C4-2B (cell line): ENCODE measurements around the gene CNTNAP5.

Experiments
- H3K27ac ChIP-seq: fragments of 450-650 bp; 2 replicates; pipeline ENCODE4 v1.5.1; 2017
- ZFX ChIP-seq: fragments of 450-650 bp; IDR thresholded peaks from 2 replicates; pipeline ENCODE4 v1.6.1; 2017
- TF ChIP-seq, protein P1 (sequence below): fragments of 450-650 bp; conservative IDR thresholded peaks from 2 replicates; pipeline ENCODE4 v1.5.1; 2017; ENCODE audit warnings: mild to moderate bottlenecking

Gene CNTNAP5

DNA sequence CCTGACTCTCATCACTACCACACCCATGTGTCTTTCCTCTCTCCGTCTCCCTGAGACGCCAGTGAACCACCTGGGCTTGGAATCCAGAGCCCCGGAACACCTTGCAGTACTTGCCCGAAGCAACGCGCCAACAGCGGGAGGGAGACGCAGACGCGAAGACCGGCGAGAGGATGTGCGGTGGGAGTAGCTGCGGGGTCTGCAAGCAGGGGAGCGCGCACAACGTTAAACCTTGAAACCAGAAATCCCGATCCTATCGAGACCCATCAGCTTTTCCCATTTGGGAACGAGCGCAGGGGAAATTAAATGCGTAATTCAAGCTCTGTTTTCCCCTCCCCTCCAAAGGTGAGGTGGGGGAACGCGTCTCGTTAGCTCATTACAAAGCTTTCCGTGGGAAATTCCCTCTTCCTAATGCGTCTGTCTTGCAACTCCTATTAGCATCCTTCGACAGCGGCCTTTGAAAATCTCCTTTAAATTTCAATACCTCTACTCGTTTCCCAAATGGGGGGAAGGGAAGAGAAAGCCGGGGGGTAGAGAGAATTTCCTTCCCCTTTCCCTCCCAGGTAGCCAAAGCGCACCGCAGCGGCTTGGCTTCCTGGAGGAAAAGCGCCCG lies 421 bp upstream of the CNTNAP5 start:
- no peak overlapping the region for H3K27ac ChIP-seq
- TF ChIP-seq, protein P1, sequence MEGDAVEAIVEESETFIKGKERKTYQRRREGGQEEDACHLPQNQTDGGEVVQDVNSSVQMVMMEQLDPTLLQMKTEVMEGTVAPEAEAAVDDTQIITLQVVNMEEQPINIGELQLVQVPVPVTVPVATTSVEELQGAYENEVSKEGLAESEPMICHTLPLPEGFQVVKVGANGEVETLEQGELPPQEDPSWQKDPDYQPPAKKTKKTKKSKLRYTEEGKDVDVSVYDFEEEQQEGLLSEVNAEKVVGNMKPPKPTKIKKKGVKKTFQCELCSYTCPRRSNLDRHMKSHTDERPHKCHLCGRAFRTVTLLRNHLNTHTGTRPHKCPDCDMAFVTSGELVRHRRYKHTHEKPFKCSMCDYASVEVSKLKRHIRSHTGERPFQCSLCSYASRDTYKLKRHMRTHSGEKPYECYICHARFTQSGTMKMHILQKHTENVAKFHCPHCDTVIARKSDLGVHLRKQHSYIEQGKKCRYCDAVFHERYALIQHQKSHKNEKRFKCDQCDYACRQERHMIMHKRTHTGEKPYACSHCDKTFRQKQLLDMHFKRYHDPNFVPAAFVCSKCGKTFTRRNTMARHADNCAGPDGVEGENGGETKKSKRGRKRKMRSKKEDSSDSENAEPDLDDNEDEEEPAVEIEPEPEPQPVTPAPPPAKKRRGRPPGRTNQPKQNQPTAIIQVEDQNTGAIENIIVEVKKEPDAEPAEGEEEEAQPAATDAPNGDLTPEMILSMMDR, result no peak
- no peak for TF ChIP-seq ZFX

DNA sequence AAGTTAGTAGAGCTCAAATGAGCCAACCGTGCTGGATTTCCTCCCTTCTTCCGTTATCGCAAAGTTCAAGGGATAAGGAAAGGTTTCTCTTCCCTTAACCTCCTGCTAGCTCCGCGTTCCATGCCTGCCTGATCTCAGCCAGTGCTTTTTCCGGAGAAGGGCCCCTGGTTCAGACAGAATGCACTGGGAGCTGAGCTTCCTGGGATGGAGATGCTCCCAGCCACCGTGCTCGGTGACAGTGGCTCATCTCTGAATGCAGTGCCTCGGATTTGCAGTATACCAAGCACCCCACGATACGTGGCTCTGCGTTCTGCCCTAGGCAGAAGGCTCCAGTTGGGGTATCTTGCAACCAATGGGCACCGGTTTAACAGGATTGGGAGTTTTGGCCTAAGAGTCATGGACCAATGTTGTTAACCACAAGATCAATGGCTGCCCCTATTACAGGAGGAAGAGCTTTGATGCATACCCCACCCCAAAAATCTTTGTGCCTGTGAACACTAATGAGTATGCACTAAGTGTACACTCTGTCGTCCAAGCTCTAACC lies 876 bp downstream of the CNTNAP5 start:
- H3K27ac ChIP-seq, result no peak overlapping the region
- TF ChIP-seq ZFX, result no peak
- TF ChIP-seq, protein P1, result no peak

DNA sequence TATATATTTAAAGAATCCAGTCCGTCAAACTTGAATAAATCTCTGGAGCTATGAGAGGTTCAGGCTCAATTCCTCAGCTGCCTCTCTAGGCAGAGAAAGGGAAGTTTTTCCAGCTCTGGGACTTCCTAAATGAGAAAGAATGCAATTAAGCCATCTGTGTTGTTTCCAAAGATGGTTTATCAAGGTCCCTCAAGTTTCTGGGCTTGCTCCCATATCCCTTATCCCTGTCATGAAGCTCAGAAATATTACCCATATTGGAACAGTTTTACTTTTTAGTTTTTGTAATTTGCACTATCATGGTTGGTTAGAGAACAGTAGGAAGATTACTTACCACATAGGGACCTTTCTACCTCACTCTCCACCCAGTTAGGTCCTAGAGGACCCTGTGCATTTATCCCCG lies 1.4 kb downstream of the CNTNAP5 start:
- TF ChIP-seq ZFX, result no peak
- TF ChIP-seq, protein P1, result no peak
- H3K27ac ChIP-seq, result no peak overlapping the region

DNA sequence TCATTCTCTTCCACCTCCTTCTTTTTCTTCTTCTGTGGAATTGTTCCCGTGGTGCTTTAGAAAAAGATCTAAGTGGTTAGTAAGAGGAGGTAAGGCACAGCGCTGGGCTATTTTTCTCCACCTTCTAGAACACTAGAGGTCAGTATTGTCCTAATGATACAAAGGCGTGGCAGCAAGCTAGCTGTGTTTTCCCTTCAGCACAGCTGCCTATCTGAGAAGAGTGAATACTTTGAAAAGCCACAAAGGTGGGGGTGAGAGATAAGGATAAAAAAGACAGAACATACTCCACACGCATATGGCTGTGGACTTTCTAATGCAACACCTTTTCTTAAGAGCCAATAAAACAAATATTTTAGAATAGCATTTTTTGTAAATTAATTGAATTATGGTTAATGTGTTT lies 2.1 kb downstream of the CNTNAP5 start:
- TF ChIP-seq ZFX, result no peak
- TF ChIP-seq, protein P1, result peak; percentile 79
- no peak overlapping the region for H3K27ac ChIP-seq

DNA sequence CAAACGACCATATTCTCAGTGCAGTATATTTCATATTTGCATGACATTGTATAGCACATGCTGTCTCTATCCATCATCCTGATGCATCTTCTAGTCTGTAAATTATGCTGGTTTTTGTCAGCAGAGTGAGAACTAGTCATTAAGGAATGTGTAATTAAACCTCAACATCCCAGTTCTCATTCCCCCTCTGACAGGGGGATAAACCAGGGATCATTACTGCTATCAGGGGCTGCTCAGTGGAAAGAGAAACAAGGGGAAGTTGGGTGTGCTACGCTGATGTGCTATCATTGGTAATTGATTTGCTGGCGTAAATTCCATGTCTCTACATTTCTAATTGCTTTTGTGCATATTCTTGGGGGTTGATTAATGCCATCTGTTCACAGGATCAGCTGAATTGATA lies 7.7 kb downstream of the CNTNAP5 start:
- TF ChIP-seq ZFX, result no peak
- TF ChIP-seq, protein P1, result no peak
- H3K27ac ChIP-seq, result no peak overlapping the region

DNA sequence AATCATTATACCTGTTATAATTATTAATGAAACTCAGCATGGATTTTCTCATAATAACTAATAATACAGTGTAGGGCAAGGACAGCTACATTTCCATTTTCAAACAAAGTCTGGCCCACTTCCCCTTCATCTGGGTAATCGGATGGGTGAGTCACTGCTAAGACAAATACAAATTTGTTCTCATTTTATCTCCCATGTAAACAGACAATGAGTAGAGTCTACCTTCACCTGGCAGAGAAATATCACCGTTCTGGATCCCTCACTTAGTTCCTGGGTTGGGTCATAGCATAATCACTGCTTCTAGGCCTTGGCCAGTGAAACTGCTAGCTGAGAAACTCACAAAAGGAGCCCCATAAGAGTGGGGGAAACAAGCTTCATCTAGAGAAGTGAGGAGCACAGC lies 9.2 kb downstream of the CNTNAP5 start:
- 0 out of 2 replicates have a peak, but pooled peaks have one; percentile 22 for TF ChIP-seq ZFX
- TF ChIP-seq, protein P1, result no peak
- peak overlapping the region; percentile 75; the same call in 1 of the 2 replicates for H3K27ac ChIP-seq

DNA sequence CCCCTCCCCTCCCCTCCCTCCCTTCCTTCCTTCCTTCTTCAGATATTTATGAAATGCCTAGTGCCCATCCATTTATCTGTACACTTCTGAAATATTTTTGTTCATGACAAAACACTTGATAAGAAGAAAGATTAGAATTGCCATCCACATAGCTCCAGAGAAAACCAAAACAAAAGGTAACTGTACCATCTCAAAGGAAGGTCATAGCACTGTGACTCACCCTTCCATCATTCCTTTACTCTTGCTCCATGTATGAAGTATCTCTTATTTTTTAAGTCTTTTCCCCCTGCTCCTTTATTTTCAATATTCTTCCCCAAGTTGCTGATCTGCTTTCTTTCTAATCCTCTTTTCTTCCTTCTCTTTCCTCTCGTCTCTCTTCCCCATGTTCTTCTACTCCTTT lies 9.9 kb downstream of the CNTNAP5 start:
- no peak overlapping the region for H3K27ac ChIP-seq
- TF ChIP-seq ZFX, result no peak
- TF ChIP-seq, protein P1, result no peak
